K562 (cell line): ENCODE measurements around the gene TTLL9. TPM values are rescaled to one million over a fixed set of nuclear protein-coding genes. Genes with fewer than 3 reads are reported as not detected.

Experiments used
- FIP1L1 ChIP-seq: fragments of 200-400 bp; formaldehyde crosslinking; IDR thresholded peaks from 2 replicates; pipeline ENCODE4 v1.6.1; 2018; ENCODE audit warnings: mild to moderate bottlenecking, low read depth, low read length; ENCODE audit not compliant: poor library complexity, severe bottlenecking
- JUND ChIP-seq, 2 experiments: IDR thresholded peaks; 2 replicates in 1 of 2; 3 replicates in 1 of 2; pipeline ENCODE4 v1.6.1; 2011; ENCODE audit warnings: borderline replicate concordance in 2 of 2, low read depth in 2 of 2, low read length in 2 of 2, improper control_type of control experiment in 1 of 2, missing biosample characterization in 1 of 2, missing genetic modification characterization in 1 of 2, missing genetic modification reagents in 1 of 2
- KLF16 ChIP-seq: IDR thresholded peaks from 2 replicates; pipeline ENCODE4 v1.6.1; 2016; ENCODE audit warnings: antibody characterized with exemption
- MYC ChIP-seq, 2 experiments: fragments of 250-450 bp in 1 of 2; sonication (Bioruptor Pico) in 1 of 2; IDR thresholded peaks; 2 replicates each; pipeline versions ENCODE4 v1.5.1 to v1.6.1; 2012 to 2021; ENCODE audit warnings: low read depth in 2 of 2, borderline replicate concordance in 1 of 2, improper control_type of control experiment in 1 of 2, low read length in 1 of 2, mild to moderate bottlenecking in 1 of 2, moderate library complexity in 1 of 2
- NFE2L1 ChIP-seq: fragments of 450-650 bp; IDR thresholded peaks from 2 replicates; pipeline ENCODE4 v1.6.1; 2016; ENCODE audit warnings: missing genetic modification characterization, low read depth, mild to moderate bottlenecking, missing compliant biosample characterization, moderate library complexity, borderline replicate concordance
- NFIC ChIP-seq: fragments of 450-650 bp; IDR thresholded peaks from 2 replicates; pipeline ENCODE4 v1.6.1; 2017; ENCODE audit warnings: mild to moderate bottlenecking, inconsistent platforms
- POLR3A ChIP-seq: IDR thresholded peaks from 2 replicates; pipeline ENCODE4 v1.6.1; 2011; ENCODE audit warnings: borderline replicate concordance, mild to moderate bottlenecking, moderate library complexity; ENCODE audit not compliant: insufficient read length, insufficient read depth; ENCODE audit errors: extremely low read depth
- SIRT6 ChIP-seq: IDR thresholded peaks from one replicate; pipeline ENCODE4 v1.6.1; 2012; ENCODE audit warnings: low read depth, mild to moderate bottlenecking, control low read depth, inconsistent platforms, low read length, moderate library complexity
- SRSF1 ChIP-seq: fragments of 200-400 bp; formaldehyde crosslinking; IDR thresholded peaks from 2 replicates; pipeline ENCODE4 v1.6.1; 2017; ENCODE audit warnings: mild to moderate bottlenecking, low read depth, low read length, moderate library complexity
- ZNF263 ChIP-seq: sonication (generic); formaldehyde crosslinking; IDR thresholded peaks from 2 replicates; pipeline ENCODE4 v1.8.0; 2022; ENCODE audit warnings: mild to moderate bottlenecking, missing genetic modification reagents, borderline replicate concordance
- ZNF79 ChIP-seq: fragments of 250-450 bp; sonication (Bioruptor Pico); IDR thresholded peaks from 2 replicates; pipeline ENCODE4 v1.4.0; 2020; ENCODE audit warnings: low read depth, mild to moderate bottlenecking, moderate library complexity
- polyA plus RNA-seq, 8 experiments: library from polyadenylated mRNA; depleted of rRNA in 4 of 8; stranded (reverse) in 5 of 8; unstranded in 3 of 8; fragments of >200 nt; fragmentation: Nextera tagmentation in 2 of 8; fragmentation: Illumina TruSeq in 1 of 8; extraction: Ambion mirVana in 2 of 8; extraction: Trizol in 1 of 8; gene quantifications; 2 replicates each; pipeline versions ENCODE4 v1.2.1 to v1.2.3, GENCODE V29; 2011 to 2014; ENCODE audit warnings: inconsistent platforms in 1 of 8, missing spikeins in 1 of 8
- total RNA-seq, 7 experiments: library from RNA; depleted of rRNA in 6 of 7; stranded (reverse); fragments of >200 nt in 6 of 7; fragmentation: Illumina TruSeq in 2 of 7; extraction: Trizol in 2 of 7; gene quantifications; 2 replicates each; pipeline versions ENCODE4 v1.2.1 to v1.2.3, GENCODE V29; 2011 to 2021; ENCODE audit warnings: low replicate concordance in 1 of 7
- TF ChIP-seq, protein P1 (sequence below): fragments of 250-450 bp; sonication (Bioruptor Pico); IDR thresholded peaks from 2 replicates; pipeline ENCODE4 v1.4.0; 2020
- TF ChIP-seq, protein P2 (sequence below): fragments of 450-650 bp; formaldehyde crosslinking; IDR thresholded peaks from 2 replicates; pipeline ENCODE4 v1.4.0; 2022; ENCODE audit warnings: missing genetic modification characterization
- TF ChIP-seq, protein P3 (sequence below), 3 experiments: fragments of 200-800 bp in 1 of 3; fragments of 250-450 bp in 1 of 3; fragments of 450-650 bp in 1 of 3; sonication (Bioruptor Pico) in 1 of 3; sonication (Bioruptor generic) in 1 of 3; formaldehyde crosslinking in 1 of 3; IDR thresholded peaks; 2 replicates each; pipeline versions ENCODE4 v1.6.1 to v1.8.0; 2016 to 2022; ENCODE audit warnings: mild to moderate bottlenecking in 2 of 3, missing genetic modification characterization in 2 of 3, missing compliant biosample characterization in 1 of 3, moderate library complexity in 1 of 3

TTLL9 gene
- total and polyA plus RNA-seq, 9 of the 15 experiments (the other 6 are each of a cell fraction or from before 2014, with no cell fraction given), result 0.06 to 0.07 TPM; not detected in 7

DNA sequence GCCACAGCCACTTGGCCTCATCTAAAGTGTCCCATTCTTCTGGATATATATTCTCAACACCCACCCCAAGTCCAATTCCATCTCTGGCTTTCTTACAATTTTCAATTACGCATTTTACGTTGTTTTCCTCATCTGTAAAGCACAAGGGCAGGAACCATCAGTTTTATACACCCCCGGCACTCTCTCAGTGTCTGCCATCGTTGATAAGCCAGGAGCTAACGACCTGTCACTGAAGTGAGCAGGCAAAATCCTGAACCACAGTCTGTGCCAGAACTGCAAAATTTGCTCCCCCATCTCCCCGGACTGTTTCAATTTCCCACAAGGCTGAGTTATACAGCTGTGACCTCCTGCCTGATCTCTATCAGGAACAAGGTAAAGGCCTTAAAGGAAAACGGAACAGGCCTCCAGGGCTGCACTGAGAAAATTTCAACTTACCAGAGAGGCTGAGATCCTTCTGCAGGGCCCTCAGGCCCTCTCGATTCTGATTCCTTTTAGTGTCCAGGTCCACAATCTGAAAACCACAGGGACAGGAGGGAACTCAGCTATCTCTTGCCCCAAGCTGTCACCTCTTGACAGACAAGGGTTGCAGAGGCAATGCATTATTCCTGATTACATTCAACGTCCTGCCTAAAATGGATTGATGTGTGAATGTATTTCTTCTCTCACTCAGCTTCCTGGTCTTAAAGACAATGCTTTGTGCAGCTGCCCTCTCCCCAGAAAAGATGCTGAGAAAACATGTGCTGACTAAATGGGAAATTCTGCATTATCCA, 79.6 kb downstream of the TTLL9 start (continued):
- TF ChIP-seq, protein P1, sequence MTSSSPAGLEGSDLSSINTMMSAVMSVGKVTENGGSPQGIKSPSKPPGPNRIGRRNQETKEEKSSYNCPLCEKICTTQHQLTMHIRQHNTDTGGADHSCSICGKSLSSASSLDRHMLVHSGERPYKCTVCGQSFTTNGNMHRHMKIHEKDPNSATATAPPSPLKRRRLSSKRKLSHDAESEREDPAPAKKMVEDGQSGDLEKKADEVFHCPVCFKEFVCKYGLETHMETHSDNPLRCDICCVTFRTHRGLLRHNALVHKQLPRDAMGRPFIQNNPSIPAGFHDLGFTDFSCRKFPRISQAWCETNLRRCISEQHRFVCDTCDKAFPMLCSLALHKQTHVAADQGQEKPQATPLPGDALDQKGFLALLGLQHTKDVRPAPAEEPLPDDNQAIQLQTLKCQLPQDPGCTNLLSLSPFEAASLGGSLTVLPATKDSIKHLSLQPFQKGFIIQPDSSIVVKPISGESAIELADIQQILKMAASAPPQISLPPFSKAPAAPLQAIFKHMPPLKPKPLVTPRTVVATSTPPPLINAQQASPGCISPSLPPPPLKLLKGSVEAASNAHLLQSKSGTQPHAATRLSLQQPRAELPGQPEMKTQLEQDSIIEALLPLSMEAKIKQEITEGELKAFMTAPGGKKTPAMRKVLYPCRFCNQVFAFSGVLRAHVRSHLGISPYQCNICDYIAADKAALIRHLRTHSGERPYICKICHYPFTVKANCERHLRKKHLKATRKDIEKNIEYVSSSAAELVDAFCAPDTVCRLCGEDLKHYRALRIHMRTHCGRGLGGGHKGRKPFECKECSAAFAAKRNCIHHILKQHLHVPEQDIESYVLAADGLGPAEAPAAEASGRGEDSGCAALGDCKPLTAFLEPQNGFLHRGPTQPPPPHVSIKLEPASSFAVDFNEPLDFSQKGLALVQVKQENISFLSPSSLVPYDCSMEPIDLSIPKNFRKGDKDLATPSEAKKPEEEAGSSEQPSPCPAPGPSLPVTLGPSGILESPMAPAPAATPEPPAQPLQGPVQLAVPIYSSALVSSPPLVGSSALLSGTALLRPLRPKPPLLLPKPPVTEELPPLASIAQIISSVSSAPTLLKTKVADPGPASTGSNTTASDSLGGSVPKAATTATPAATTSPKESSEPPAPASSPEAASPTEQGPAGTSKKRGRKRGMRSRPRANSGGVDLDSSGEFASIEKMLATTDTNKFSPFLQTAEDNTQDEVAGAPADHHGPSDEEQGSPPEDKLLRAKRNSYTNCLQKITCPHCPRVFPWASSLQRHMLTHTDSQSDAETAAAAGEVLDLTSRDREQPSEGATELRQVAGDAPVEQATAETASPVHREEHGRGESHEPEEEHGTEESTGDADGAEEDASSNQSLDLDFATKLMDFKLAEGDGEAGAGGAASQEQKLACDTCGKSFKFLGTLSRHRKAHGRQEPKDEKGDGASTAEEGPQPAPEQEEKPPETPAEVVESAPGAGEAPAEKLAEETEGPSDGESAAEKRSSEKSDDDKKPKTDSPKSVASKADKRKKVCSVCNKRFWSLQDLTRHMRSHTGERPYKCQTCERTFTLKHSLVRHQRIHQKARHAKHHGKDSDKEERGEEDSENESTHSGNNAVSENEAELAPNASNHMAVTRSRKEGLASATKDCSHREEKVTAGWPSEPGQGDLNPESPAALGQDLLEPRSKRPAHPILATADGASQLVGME (CRISPR knock-in tag), result no peak
- TF ChIP-seq FIP1L1, result no peak
- TF ChIP-seq ZNF79 (CRISPR knock-in tag), result no peak
- TF ChIP-seq, protein P2, sequence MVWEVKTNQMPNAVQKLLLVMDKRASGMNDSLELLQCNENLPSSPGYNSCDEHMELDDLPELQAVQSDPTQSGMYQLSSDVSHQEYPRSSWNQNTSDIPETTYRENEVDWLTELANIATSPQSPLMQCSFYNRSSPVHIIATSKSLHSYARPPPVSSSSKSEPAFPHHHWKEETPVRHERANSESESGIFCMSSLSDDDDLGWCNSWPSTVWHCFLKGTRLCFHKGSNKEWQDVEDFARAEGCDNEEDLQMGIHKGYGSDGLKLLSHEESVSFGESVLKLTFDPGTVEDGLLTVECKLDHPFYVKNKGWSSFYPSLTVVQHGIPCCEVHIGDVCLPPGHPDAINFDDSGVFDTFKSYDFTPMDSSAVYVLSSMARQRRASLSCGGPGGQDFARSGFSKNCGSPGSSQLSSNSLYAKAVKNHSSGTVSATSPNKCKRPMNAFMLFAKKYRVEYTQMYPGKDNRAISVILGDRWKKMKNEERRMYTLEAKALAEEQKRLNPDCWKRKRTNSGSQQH (CRISPR knock-in tag), result no peak
- TF ChIP-seq SIRT6, result no peak
- TF ChIP-seq NFE2L1 (tag), result no peak
- peak; percentile 84 for TF ChIP-seq NFIC
- TF ChIP-seq KLF16, result peak; percentile 75
- no peak for TF ChIP-seq MYC (IDR thresholded peaks at IDR 0.05; ENCODE audit: low read depth, low read length)
- no peak for TF ChIP-seq MYC (CRISPR knock-in tag; IDR thresholded peaks at IDR 0.05; ENCODE audit: borderline replicate concordance, low read depth)
- TF ChIP-seq, protein P3, sequence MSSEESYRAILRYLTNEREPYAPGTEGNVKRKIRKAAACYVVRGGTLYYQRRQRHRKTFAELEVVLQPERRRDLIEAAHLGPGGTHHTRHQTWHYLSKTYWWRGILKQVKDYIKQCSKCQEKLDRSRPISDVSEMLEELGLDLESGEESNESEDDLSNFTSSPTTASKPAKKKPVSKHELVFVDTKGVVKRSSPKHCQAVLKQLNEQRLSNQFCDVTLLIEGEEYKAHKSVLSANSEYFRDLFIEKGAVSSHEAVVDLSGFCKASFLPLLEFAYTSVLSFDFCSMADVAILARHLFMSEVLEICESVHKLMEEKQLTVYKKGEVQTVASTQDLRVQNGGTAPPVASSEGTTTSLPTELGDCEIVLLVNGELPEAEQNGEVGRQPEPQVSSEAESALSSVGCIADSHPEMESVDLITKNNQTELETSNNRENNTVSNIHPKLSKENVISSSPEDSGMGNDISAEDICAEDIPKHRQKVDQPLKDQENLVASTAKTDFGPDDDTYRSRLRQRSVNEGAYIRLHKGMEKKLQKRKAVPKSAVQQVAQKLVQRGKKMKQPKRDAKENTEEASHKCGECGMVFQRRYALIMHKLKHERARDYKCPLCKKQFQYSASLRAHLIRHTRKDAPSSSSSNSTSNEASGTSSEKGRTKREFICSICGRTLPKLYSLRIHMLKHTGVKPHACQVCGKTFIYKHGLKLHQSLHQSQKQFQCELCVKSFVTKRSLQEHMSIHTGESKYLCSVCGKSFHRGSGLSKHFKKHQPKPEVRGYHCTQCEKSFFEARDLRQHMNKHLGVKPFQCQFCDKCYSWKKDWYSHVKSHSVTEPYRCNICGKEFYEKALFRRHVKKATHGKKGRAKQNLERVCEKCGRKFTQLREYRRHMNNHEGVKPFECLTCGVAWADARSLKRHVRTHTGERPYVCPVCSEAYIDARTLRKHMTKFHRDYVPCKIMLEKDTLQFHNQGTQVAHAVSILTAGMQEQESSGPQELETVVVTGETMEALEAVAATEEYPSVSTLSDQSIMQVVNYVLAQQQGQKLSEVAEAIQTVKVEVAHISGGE (CRISPR knock-in tag; IDR thresholded peaks at IDR 0.05), result 0 out of 6 replicates have a peak, but pooled peaks of 1 of the 3 experiments have one; percentile 47
- no peak for TF ChIP-seq JUND (IDR thresholded peaks at IDR 0.05; ENCODE audit: borderline replicate concordance, low read depth, low read length)
- no peak; the same call in 2 of the 3 replicates for TF ChIP-seq JUND (tag; IDR thresholded peaks at IDR 0.05; ENCODE audit: borderline replicate concordance, low read depth, low read length)
- peak; percentile 41; the same call in 1 of the 2 replicates for TF ChIP-seq ZNF263 (CRISPR knock-in tag)
- no peak for TF ChIP-seq SRSF1
- TF ChIP-seq POLR3A, result no peak
